Mucosa of stomach (tissue), 1 donor: ENCODE data around the gene CDKN2B.

Experiments used
- H3K27me3 ChIP-seq: one replicate; pipeline ENCODE4 v1.7.0; 2013; ENCODE audit warnings: mild to moderate bottlenecking, low read length; ENCODE audit not compliant: control insufficient read depth, insufficient read depth
- H3K36me3 ChIP-seq: one replicate; pipeline ENCODE4 v1.7.0; 2013; ENCODE audit warnings: low read length; ENCODE audit not compliant: control insufficient read depth, insufficient read depth
- H3K4me1 ChIP-seq: one replicate; pipeline ENCODE4 v1.7.0; 2013; ENCODE audit warnings: mild to moderate bottlenecking, low read length; ENCODE audit not compliant: control insufficient read depth, insufficient read depth
- H3K4me3 ChIP-seq: one replicate; pipeline ENCODE4 v1.7.0; 2013; ENCODE audit warnings: low read length
- H3K9ac ChIP-seq: one replicate; pipeline ENCODE4 v1.7.0; 2013; ENCODE audit warnings: mild to moderate bottlenecking, low read length, moderate library complexity
- H3K9me3 ChIP-seq: one replicate; pipeline ENCODE4 v1.7.0; 2013; ENCODE audit warnings: mild to moderate bottlenecking, low read length, moderate library complexity; ENCODE audit not compliant: control insufficient read depth
- donor health status: Pancreatic carcinoma.

Gene CDKN2B

GRCh38 chr9:21970800-21971640, 38.1 kb downstream of the CDKN2B start:
- H3K9me3 ChIP-seq, result no peaks in the 10 kb centered on the region
- no peak overlapping the region for H3K9ac ChIP-seq
- peaks cover 97% of the 10 kb centered on the region for H3K27me3 ChIP-seq
- no peaks in the 10 kb centered on the region for H3K36me3 ChIP-seq
- no peak overlapping the region for H3K4me3 ChIP-seq
- peaks cover 21% of the 10 kb centered on the region for H3K4me1 ChIP-seq

GRCh38 chr9:21969951-21970799, 38.9 kb downstream of the CDKN2B start:
- no peak overlapping the region for H3K4me3 ChIP-seq

GRCh38 chr9:21969011-21969940, 39.8 kb downstream of the CDKN2B start:
- peaks cover 97% of the 10 kb centered on the region for H3K27me3 ChIP-seq
- no peaks in the 10 kb centered on the region for H3K36me3 ChIP-seq
- no peak overlapping the region for H3K9ac ChIP-seq
- peaks cover 20% of the 10 kb centered on the region for H3K4me1 ChIP-seq
- H3K4me3 ChIP-seq, result no peak overlapping the region
- no peaks in the 10 kb centered on the region for H3K9me3 ChIP-seq

More at GRCh38 chr9:21969951-21970799, 38.9 kb downstream of the CDKN2B start:
- no peaks in the 10 kb centered on the region for H3K9me3 ChIP-seq
- no peak overlapping the region for H3K9ac ChIP-seq
- peaks cover 97% of the 10 kb centered on the region for H3K27me3 ChIP-seq
- no peaks in the 10 kb centered on the region for H3K36me3 ChIP-seq
- peaks cover 25% of the 10 kb centered on the region for H3K4me1 ChIP-seq

GRCh38 chr9:21968331-21969010, 40.6 kb downstream of the CDKN2B start:
- Histone ChIP-seq H3K9ac (no peak overlapping the region), H3K27me3 (peaks cover 92% of the 10 kb centered on the region), H3K4me1 (peaks cover 16% of the 10 kb centered on the region), H3K9me3 (no peaks in the 10 kb centered on the region), H3K36me3 (no peaks in the 10 kb centered on the region), H3K4me3 (no peak overlapping the region)

- Histone ChIP-seq H3K4me1 (peaks cover 16% of the 10 kb centered on the region), H3K4me3 (no peak overlapping the region), H3K9ac (no peak overlapping the region), H3K27me3 (peaks cover 86% of the 10 kb centered on the region), H3K9me3 (no peaks in the 10 kb centered on the region), H3K36me3 (no peaks in the 10 kb centered on the region)
These were observed 41.4 kb downstream of the CDKN2B start for GRCh38 chr9:21967702-21968101.

- Histone ChIP-seq H3K9ac (no peak overlapping the region), H3K27me3 (peaks cover 86% of the 10 kb centered on the region), H3K36me3 (no peaks in the 10 kb centered on the region), H3K9me3 (no peaks in the 10 kb centered on the region), H3K4me1 (peaks cover 16% of the 10 kb centered on the region), H3K4me3 (no peak overlapping the region)
These were observed 41.9 kb downstream of the CDKN2B start for GRCh38 chr9:21967169-21967568.

- H3K4me3 ChIP-seq, result no peak overlapping the region
- H3K9me3 ChIP-seq, result no peaks in the 10 kb centered on the region
- peaks cover 16% of the 10 kb centered on the region for H3K4me1 ChIP-seq
- no peaks in the 10 kb centered on the region for H3K36me3 ChIP-seq
- no peak overlapping the region for H3K9ac ChIP-seq
- H3K27me3 ChIP-seq, result peaks cover 77% of the 10 kb centered on the region
These were observed 42.8 kb downstream of the CDKN2B start for GRCh38 chr9:21966140-21966851.

GRCh38 chr9:21965401-21965951, 43.6 kb downstream of the CDKN2B start:
- peak overlapping the region; percentile 16 for H3K4me3 ChIP-seq
- H3K36me3 ChIP-seq, result no peaks in the 10 kb centered on the region
- peaks cover 69% of the 10 kb centered on the region for H3K27me3 ChIP-seq
- peak overlapping the region; percentile 41 for H3K9ac ChIP-seq
- no peaks in the 10 kb centered on the region for H3K9me3 ChIP-seq
- H3K4me1 ChIP-seq, result peaks cover 16% of the 10 kb centered on the region

GRCh38 chr9:21964925-21965385, 44.1 kb downstream of the CDKN2B start:
- H3K9ac ChIP-seq, result peak overlapping the region; percentile 41
- H3K4me3 ChIP-seq, result peak overlapping the region; percentile 16

GRCh38 chr9:21961569-21961968, 47.5 kb downstream of the CDKN2B start:
- no peak overlapping the region for H3K9ac ChIP-seq
- peaks cover 11% of the 10 kb centered on the region for H3K4me1 ChIP-seq
- no peak overlapping the region for H3K4me3 ChIP-seq
- H3K36me3 ChIP-seq, result no peaks in the 10 kb centered on the region
- H3K9me3 ChIP-seq, result no peaks in the 10 kb centered on the region
- peaks cover 30% of the 10 kb centered on the region for H3K27me3 ChIP-seq

More at GRCh38 chr9:21964925-21965385, 44.1 kb downstream of the CDKN2B start:
- peaks cover 16% of the 10 kb centered on the region for H3K4me1 ChIP-seq
- H3K36me3 ChIP-seq, result no peaks in the 10 kb centered on the region
- H3K27me3 ChIP-seq, result peaks cover 64% of the 10 kb centered on the region
- H3K9me3 ChIP-seq, result no peaks in the 10 kb centered on the region
